Stimulated activated CD8-positive, alpha-beta memory T cell treated with anti-CD3 and anti-CD28 coated beads, Interleukin-7, amount 100 ng/mL, for 24 hours (primary cell): ENCODE results near the gene DLGAP1.

Source experiments
- DNase-seq: peaks from one replicate; pipeline ENCODE4 v3.0.0-alpha.2; 2020; ENCODE audit warnings: low read depth

Gene DLGAP1

GRCh38 chr18:3898861-3899613, 556.1 kb downstream of the DLGAP1 start:
- no peak for DNase-seq

- DNase-seq, result no peak
Observed at GRCh38 chr18:3892152-3892551, 563.0 kb downstream of the DLGAP1 start.

GRCh38 chr18:3891245-3891644, 563.9 kb downstream of the DLGAP1 start:
- no peak for DNase-seq

GRCh38 chr18:3889803-3890202, 565.3 kb downstream of the DLGAP1 start:
- DNase-seq, result no peak

- DNase-seq, result no peak
Observed at GRCh38 chr18:3889121-3889520, 566.0 kb downstream of the DLGAP1 start.

GRCh38 chr18:3886575-3887322, 568.4 kb downstream of the DLGAP1 start:
- DNase-seq, result no peak

GRCh38 chr18:3885209-3885792, 569.8 kb downstream of the DLGAP1 start:
- DNase-seq, result no peak

DNA sequence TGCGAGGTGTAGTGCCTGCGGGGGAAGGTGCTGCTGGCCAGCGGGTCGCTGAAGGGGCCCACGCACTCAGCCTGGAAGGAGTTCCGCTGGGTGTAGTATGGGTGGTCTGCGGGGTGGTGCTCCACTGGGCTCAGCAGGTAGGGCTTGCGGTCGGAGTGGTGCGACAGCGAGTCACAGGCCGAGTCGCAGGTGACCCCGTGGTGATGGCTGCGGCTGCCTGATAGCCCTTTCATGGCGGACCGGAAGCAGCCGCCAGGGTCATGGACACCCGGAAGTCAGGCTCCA, 575.3 kb downstream of the DLGAP1 start:
- no peak for DNase-seq

- DNase-seq, result no peak
Observed at GRCh38 chr18:3879114-3879835, 575.8 kb downstream of the DLGAP1 start.

DNA sequence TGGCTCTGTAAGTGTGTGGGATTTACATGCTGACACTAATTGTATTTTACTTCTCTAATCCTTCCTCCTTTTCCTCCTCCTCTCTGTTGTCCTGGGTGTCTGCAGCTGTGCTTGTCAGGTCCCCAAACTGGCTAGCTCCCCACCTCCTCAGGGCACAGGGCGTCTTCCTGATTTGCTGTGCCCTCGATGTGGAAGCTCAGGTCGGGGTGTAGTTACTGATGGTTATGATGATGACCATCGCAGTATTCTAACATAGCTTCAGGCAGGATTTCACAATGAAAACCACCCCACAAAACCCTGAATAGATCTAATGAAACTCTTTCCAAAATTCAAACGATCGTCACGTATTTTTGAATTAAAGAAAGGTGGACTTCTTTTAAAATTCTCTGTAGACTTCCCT, 576.7 kb downstream of the DLGAP1 start:
- DNase-seq, result no peak

GRCh38 chr18:3877678-3878077, 577.4 kb downstream of the DLGAP1 start:
- no peak for DNase-seq

- DNase-seq, result no peak
Observed at GRCh38 chr18:3875961-3876360, 579.1 kb downstream of the DLGAP1 start.

GRCh38 chr18:3875376-3875775, 579.7 kb downstream of the DLGAP1 start:
- DNase-seq, result no peak

GRCh38 chr18:3874581-3874980, 580.5 kb downstream of the DLGAP1 start:
- no peak for DNase-seq

DNA sequence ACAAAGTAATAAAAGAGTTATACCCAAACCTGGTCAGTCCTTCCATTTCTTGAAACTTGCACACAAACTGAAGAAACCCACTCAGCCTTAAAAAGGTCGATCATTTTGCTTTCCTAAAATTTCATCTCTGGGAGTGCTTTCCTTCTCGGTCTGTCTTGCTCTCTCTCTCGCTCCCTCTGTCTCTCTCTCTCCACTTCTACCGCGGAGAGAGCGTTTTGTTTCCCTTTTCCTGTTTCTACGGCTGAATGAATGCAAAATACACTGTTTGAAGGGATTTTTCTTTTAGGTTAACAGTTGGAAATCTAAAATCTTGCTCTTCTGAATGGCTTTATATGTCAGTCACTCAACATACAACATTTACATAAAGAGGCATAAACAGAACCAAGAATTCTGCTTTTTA, 581.0 kb downstream of the DLGAP1 start:
- DNase-seq, result no peak

DNA sequence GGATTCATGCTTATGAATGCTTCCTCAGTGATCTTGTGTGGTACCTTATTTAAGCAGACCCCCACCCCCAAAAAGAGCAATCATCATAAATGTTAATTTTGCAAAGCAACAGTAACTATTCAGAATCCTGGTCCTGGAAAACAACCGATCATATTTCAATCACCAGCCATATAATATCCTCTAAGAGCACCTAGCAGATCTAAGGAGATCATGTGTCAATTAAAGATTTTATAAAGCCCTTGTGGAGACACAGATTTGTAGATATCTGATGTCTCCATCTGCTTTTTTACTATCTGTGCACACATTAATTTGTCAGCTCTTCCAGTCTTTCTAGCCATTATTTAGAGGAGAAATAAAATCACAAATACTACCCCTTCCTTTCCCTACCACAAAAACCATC, 581.4 kb downstream of the DLGAP1 start:
- DNase-seq, result no peak

DNA sequence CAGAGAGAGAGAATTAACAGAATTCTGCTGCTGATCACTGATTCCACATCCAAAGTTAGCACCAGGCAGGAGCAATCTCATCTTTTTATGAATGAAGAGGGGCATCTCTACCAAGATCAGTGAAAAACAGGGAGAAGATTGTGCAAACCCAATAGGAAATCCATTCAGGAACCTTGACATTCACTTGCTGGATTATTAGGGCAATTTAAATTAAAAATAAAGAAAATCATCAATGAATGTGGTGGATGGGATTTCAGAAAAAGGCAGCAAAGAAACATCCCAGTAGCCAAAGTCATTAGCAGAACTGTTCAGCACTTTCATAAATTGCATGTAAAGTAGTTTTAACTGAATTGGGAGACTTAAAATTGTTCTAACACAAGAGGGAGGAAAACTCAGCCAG, 581.9 kb downstream of the DLGAP1 start:
- no peak for DNase-seq

GRCh38 chr18:3872641-3873040, 582.5 kb downstream of the DLGAP1 start:
- DNase-seq, result no peak

DNA sequence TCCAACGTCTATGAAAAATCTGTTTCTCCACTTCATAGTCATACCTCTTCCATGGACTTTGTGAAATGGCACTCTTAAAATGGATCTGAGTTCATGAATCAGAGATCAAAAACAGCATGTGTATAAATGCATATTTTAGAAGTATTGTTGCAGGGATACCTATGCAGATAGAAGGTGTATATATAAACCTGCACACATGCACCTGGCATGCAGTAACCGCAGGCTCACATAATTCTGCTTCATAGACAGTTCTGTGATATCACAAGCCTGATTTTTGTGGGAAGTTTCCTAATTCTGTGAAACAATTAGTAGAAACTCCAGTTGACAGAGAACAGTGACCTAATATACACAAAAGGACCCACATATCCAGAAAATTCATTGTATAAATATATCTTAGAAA, 583.4 kb downstream of the DLGAP1 start:
- DNase-seq, result no peak

- no peak for DNase-seq
Observed at GRCh38 chr18:3870914-3871313, 584.2 kb downstream of the DLGAP1 start.

GRCh38 chr18:3869848-3870247, 585.3 kb downstream of the DLGAP1 start:
- DNase-seq, result no peak

GRCh38 chr18:3867864-3868311, 587.2 kb downstream of the DLGAP1 start:
- no peak for DNase-seq

- DNase-seq, result no peak
Observed at GRCh38 chr18:3867236-3867635, 587.9 kb downstream of the DLGAP1 start.
